OCI-LY7 (cell line): ENCODE results near the gene SEMA4D. TPM values are rescaled to one million over a fixed set of nuclear protein-coding genes. Genes with fewer than 3 reads are reported as not detected.

Source experiments
- BruUV-seq: library from RNA; stranded (reverse); fragments of 400-500 nt; replicated peaks from 2 replicates; lab custom pipeline; 2021; lab: Mats Ljungman, UMichigan
- CTCF ChIA-PET: fragments of 300-600 bp; sonication (Branson Sonifier 250); formaldehyde crosslinking; loops from one replicate; lab custom pipeline; 2022; ENCODE audit warnings: antibody characterized with exemption; ENCODE audit not compliant: unreplicated experiment; lab: Charles Lee
- POLR2A ChIA-PET: fragments of 300-600 bp; sonication (Branson Sonifier 250); formaldehyde crosslinking; loops from one replicate; lab custom pipeline; 2022; ENCODE audit warnings: antibody characterized with exemption; lab: Charles Lee
- DNase-seq: peaks from one replicate; pipeline ENCODE4 v3.0.0-alpha.2; 2015; ENCODE audit warnings: low spot score
- H2AFZ ChIP-seq: fragments of 200-600 bp; sonication (generic), shearing (Covaris generic); 2 replicates; pipeline ENCODE4 v1.6.1; 2014; ENCODE audit warnings: mild to moderate bottlenecking, antibody characterized with exemption, low read length, moderate library complexity
- H3K27ac ChIP-seq: fragments of 200-600 bp; sonication (generic); 2 replicates; pipeline ENCODE4 v1.5.1; 2014; ENCODE audit warnings: mixed run types, low read depth, mild to moderate bottlenecking, moderate library complexity, low read length, inconsistent platforms; ENCODE audit not compliant: poor library complexity, severe bottlenecking
- H3K36me3 ChIP-seq: fragments of 200-600 bp; sonication (generic); 2 replicates; pipeline ENCODE4 v1.6.1; 2014; ENCODE audit warnings: mild to moderate bottlenecking, antibody characterized with exemption, low read length, moderate library complexity, mixed read lengths; ENCODE audit not compliant: insufficient read depth
- H3K4me1 ChIP-seq: fragments of 200-600 bp; sonication (generic); 2 replicates; pipeline ENCODE4 v1.5.1; 2014; ENCODE audit warnings: mild to moderate bottlenecking, low read length; ENCODE audit not compliant: insufficient read depth, poor library complexity, severe bottlenecking
- H3K4me2 ChIP-seq: fragments of 200-600 bp; sonication (generic); 2 replicates; pipeline ENCODE4 v1.6.1; 2014; ENCODE audit warnings: mild to moderate bottlenecking, low read length
- H3K4me3 ChIP-seq: fragments of 200-600 bp; sonication (generic); 2 replicates; pipeline ENCODE4 v1.5.1; 2014; ENCODE audit warnings: mild to moderate bottlenecking, low read depth, low read length; ENCODE audit not compliant: poor library complexity, severe bottlenecking
- H3K79me2 ChIP-seq: fragments of 200-600 bp; sonication (generic); 2 replicates; pipeline ENCODE4 v1.6.1; 2016; ENCODE audit warnings: low read depth, mild to moderate bottlenecking, low read length, moderate library complexity, mixed read lengths; ENCODE audit not compliant: insufficient read depth
- H3K9me2 ChIP-seq: fragments of 200-600 bp; sonication (generic); 2 replicates; pipeline ENCODE4 v1.6.1; 2016; ENCODE audit warnings: mild to moderate bottlenecking, low read length, mixed read lengths; ENCODE audit not compliant: insufficient read depth
- H3K9me3 ChIP-seq: fragments of 200-600 bp; sonication (generic); 2 replicates; pipeline ENCODE4 v1.6.1; 2014; ENCODE audit warnings: mild to moderate bottlenecking, mixed run types, low read length, mixed read lengths
- H4K20me1 ChIP-seq: fragments of 200-600 bp; sonication (generic); 2 replicates; pipeline ENCODE4 v1.6.1; 2014; ENCODE audit warnings: mild to moderate bottlenecking, antibody characterized with exemption, low read length, moderate library complexity, mixed read lengths; ENCODE audit not compliant: insufficient read depth
- EZH2phosphoT487 ChIP-seq: fragments of 200-600 bp; sonication (generic); IDR thresholded peaks from 2 replicates; pipeline ENCODE4 v1.6.1; 2018; ENCODE audit warnings: low read depth, borderline replicate concordance, mild to moderate bottlenecking, mixed run types, antibody characterized with exemption, low read length, moderate library complexity, mixed read lengths
- intact Hi-C: fragments of 100-400 bp; cut with micrococcal nuclease; formaldehyde crosslinking; loops from one replicate; pipeline ENCODE4 v1.10.0; 2022; ENCODE audit not compliant: unreplicated experiment
- total RNA-seq, 2 experiments: library from RNA; depleted of rRNA in 1 of 2; stranded (reverse); fragments of >200 nt in 1 of 2; shearing (Covaris generic) in 1 of 2; gene quantifications; 2 replicates each; pipeline ENCODE4 v1.2.3, GENCODE V29; 2014 to 2022
- TF ChIP-seq, protein P1 (sequence below): fragments of 200-600 bp; sonication (generic); conservative IDR thresholded peaks from 2 replicates; pipeline ENCODE4 v1.5.1; 2014; ENCODE audit warnings: mild to moderate bottlenecking, antibody characterized with exemption, low read length, moderate library complexity, mixed read lengths

The SEMA4D gene
- total RNA-seq, 2 experiments from 2014 or later, result 28.5 to 60.5 TPM

DNA sequence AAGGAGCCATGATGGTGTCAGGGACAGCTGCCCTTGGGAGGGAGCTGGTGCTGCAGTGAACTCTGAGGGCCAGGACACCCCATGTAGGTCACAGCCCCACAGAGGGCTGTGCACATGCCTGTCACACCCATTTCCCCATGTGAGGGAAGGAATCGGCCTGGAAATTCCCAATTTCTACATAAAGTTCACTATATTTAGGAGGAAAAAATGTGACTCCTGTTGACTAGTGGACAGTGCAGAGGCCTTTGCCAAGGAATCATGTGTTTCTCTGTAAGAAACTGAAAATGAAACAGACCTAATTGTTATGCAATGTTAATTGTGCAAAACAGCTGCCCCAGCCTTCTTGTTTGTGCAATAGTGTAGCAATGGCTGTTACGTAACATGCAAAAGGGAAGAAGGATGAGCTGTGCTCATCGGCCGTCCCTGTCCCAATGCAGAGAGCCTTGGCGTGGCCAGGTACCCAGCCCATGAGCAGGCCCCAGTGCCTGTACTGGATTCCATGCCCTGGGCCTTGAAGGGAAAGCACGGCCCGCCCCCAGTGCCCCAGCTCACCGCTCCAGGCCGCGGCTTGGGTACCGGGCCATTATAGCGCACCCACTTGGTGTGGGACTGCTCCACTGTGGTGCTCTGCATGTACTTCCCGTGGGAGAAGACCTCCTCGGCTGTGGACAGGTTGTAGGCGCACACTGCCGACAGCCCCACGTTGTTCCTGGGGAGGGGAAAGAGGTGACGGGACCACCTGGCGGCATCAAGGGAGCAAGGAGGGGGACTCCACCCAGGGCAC, 109.6 kb downstream of the SEMA4D start:
- POLR2A ChIA-PET, result no interaction called here
- Histone ChIP-seq H3K9me2 (no peaks in the 10 kb centered on the region), H4K20me1 (no peaks in the 10 kb centered on the region), H3K36me3 (peaks cover 53% of the 10 kb centered on the region), H3K4me1 (no peaks in the 10 kb centered on the region), H3K9me3 (no peaks in the 10 kb centered on the region), H3K4me3 (no peak overlapping the region), H3K79me2 (no peaks in the 10 kb centered on the region), H3K4me2 (no peak overlapping the region), H2AFZ (no peak overlapping the region), H3K27ac (no peak overlapping the region)
- intact Hi-C loops, result no loop called here
- no peak for TF ChIP-seq EZH2phosphoT487
- TF ChIP-seq, protein P1, sequence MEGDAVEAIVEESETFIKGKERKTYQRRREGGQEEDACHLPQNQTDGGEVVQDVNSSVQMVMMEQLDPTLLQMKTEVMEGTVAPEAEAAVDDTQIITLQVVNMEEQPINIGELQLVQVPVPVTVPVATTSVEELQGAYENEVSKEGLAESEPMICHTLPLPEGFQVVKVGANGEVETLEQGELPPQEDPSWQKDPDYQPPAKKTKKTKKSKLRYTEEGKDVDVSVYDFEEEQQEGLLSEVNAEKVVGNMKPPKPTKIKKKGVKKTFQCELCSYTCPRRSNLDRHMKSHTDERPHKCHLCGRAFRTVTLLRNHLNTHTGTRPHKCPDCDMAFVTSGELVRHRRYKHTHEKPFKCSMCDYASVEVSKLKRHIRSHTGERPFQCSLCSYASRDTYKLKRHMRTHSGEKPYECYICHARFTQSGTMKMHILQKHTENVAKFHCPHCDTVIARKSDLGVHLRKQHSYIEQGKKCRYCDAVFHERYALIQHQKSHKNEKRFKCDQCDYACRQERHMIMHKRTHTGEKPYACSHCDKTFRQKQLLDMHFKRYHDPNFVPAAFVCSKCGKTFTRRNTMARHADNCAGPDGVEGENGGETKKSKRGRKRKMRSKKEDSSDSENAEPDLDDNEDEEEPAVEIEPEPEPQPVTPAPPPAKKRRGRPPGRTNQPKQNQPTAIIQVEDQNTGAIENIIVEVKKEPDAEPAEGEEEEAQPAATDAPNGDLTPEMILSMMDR, result no peak
- BruUV-seq, result no TSS peak
- DNase-seq, result no peak
- CTCF ChIA-PET, result no interaction called here

DNA sequence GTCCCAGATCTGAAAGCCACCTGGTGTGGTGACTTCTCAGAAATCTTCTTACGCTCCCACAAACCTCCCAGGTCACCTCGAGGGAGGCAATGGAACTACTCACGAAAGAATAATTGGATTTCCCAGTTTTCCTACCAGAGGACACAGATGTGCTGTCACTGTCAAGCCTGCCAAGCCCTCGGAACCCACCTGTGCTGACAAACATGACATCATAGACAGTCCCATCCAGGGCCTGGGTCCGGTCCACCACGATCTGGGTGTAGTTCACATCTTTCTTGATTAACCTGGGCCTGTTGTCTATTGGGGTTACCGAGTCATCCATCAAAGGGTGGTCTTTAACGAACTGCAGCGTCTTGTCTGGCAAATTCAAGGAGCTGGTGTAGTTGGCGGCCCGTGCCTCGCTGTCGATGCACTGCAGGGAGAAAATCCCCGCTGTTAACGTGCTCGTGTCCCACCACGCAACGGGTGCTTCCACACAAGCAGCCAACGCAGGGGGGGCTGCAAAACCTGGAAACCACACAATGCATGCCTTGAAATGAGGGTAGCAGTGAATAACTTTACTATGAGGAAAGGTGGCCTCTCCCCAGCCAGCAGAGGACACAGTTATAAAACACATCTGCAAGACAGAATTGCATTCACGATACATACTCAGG, 110.6 kb downstream of the SEMA4D start:
- no TSS peak for BruUV-seq
- ChIA-PET POLR2A (no interaction called here), CTCF (no interaction called here)
- Histone ChIP-seq H2AFZ (no peak overlapping the region), H4K20me1 (no peaks in the 10 kb centered on the region), H3K79me2 (no peaks in the 10 kb centered on the region), H3K27ac (no peak overlapping the region), H3K36me3 (peaks cover 44% of the 10 kb centered on the region; the same call in 1 of the 2 replicates), H3K9me3 (no peaks in the 10 kb centered on the region), H3K4me3 (no peak overlapping the region), H3K9me2 (no peaks in the 10 kb centered on the region), H3K4me1 (no peaks in the 10 kb centered on the region), H3K4me2 (no peak overlapping the region)
- TF ChIP-seq EZH2phosphoT487, result no peak
- TF ChIP-seq, protein P1, result no peak
- DNase-seq, result no peak
- intact Hi-C loops, result no loop called here

DNA sequence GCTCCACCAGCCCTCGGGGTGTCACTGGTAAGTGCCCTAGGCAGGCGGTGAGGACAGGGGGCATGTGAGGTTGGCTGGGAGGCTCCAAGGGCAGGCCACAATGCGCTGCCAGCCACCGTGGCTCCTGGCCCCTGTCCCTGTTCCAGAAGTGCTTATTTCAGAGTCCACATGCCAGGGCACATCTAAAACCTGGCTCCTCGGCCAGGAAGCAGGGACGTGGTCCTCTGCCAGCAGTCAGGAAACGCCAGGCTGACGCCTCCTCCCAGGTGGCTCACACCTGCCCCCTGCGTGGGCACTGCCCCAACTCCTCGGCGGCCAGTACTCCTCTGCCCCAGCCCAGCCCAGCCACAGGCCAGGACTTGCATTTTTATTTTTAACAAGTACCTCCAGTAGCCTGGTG, 111.1 kb downstream of the SEMA4D start:
- no peaks in the 10 kb centered on the region for H3K9me2 ChIP-seq
- CTCF ChIA-PET, result no interaction called here
- no peak overlapping the region for H3K27ac ChIP-seq
- intact Hi-C loops, result no loop called here
- no peaks in the 10 kb centered on the region for H3K79me2 ChIP-seq
- no peak for TF ChIP-seq EZH2phosphoT487
- TF ChIP-seq, protein P1, result no peak
- no peaks in the 10 kb centered on the region for H4K20me1 ChIP-seq
- H3K36me3 ChIP-seq, result peaks cover 39% of the 10 kb centered on the region; the same call in 1 of the 2 replicates
- BruUV-seq, result no TSS peak
- H3K9me3 ChIP-seq, result no peaks in the 10 kb centered on the region
- POLR2A ChIA-PET, result no interaction called here
- H2AFZ ChIP-seq, result no peak overlapping the region
- no peak overlapping the region for H3K4me3 ChIP-seq
- H3K4me1 ChIP-seq, result no peaks in the 10 kb centered on the region
- no peak for DNase-seq
- H3K4me2 ChIP-seq, result no peak overlapping the region
